Cortex of kidney (tissue), 1 donor: ENCODE results near the gene NOP14.
"Not testable (repeated sequence)": the region's sequence is repeated elsewhere in the genome, so short reads cannot be mapped to it uniquely, and the experiment has no call there.

Experiments
- DNase-seq: peaks from one replicate; lab custom pipeline; 2025; lab: John Stamatoyannopoulos, UW

NOP14 gene

GRCh38 chr4:2942532-2943363 lies 20.5 kb downstream of the NOP14 start:
- no peak for DNase-seq

DNA sequence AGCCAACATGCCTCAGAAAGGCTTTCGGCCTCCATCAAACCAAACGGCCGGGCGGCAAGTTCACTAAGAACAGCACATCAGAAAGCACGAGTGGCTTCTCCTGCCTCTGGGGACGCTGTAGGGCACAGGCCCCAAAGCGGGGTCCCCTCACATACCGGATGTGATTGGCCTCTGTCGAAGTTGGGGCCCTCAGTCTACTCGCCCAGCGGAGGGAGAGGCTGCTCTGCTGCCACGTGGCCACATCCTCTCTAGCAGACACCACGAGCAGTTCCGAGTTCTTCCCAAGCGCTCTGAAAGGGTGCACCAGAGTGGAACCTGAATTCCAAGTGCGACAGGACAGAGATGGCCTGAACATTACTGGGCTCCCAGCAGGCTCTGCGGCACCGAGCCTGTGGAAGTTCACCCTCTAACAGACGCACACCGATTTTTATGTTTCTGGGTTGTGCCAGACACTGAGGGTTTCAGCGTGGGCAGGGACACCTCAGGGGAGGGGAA lies 21.1 kb downstream of the NOP14 start:
- DNase-seq: no peak

GRCh38 chr4:2941138-2942036 lies 21.8 kb downstream of the NOP14 start:
- DNase-seq: no peak

GRCh38 chr4:2940267-2941137 lies 22.7 kb downstream of the NOP14 start:
- DNase-seq: no peak

DNA sequence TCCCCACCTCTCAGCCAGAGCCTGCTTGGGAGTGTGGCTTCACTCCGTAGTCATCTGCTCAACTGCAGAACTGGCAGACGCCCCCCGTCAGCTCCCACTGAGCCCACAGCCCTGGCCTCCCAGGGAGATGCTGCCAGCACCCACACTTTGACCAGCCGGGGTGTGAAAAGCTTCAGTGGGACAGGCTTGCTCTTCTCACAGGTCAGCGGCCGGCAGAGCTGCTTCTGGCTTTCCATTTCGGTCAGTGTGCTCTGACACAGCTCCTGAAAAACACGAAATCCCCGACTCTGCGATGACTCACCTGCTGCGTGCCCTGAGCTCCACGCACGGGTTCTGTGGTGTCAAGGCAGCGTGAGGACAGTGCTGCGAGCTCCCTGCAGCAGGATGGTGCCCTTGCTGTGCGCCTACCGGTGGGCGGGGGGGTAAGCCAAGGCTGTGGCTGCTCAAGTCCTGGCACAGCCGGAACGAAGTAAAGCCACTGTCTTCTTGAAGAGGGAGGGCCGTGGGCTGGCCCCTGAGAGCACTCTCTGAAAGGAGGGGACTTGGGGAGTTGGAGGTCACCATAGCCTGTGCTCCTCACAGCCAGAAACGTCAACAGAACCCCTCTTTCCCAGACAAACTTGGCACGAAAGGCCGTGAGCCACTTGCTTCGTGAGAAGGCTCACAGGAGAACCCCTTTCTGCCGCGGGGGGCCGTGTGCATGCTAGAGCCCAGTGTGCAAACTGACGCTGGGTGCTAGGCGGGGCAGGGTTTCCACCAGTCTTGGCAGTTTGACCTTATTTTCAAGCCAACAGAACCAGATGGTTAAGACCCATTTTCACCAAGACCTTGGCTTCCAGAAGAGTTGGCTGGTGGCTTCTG lies 23.6 kb downstream of the NOP14 start:
- DNase-seq: no peak

GRCh38 chr4:2938906-2939305 lies 24.3 kb downstream of the NOP14 start:
- DNase-seq: no peak

GRCh38 chr4:2938411-2938810 lies 24.8 kb downstream of the NOP14 start:
- DNase-seq: not testable (repeated sequence)

- DNase-seq: no peak
Observed at GRCh38 chr4:2937986-2938385, 25.2 kb downstream of the NOP14 start.

GRCh38 chr4:2937146-2937857 lies 25.9 kb downstream of the NOP14 start:
- no peak for DNase-seq

DNA sequence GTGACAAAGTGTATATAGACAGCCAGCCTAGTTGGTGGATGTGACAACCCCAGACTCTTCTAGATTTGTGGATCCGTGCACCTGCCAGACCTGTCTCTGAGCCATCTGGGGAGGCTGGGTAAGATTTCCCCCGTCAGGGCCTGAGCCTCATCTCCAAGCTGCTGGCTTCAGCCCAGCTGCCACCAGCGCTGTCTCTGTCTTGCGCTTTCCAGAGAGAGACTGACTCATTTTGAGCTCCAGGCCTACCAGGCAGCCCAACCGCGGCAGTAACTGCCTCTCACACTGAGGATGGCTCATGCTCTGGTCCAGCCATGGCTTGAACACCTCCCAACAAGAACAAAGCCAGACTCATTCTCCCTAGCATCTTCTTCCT lies 26.4 kb downstream of the NOP14 start:
- no peak for DNase-seq

DNA sequence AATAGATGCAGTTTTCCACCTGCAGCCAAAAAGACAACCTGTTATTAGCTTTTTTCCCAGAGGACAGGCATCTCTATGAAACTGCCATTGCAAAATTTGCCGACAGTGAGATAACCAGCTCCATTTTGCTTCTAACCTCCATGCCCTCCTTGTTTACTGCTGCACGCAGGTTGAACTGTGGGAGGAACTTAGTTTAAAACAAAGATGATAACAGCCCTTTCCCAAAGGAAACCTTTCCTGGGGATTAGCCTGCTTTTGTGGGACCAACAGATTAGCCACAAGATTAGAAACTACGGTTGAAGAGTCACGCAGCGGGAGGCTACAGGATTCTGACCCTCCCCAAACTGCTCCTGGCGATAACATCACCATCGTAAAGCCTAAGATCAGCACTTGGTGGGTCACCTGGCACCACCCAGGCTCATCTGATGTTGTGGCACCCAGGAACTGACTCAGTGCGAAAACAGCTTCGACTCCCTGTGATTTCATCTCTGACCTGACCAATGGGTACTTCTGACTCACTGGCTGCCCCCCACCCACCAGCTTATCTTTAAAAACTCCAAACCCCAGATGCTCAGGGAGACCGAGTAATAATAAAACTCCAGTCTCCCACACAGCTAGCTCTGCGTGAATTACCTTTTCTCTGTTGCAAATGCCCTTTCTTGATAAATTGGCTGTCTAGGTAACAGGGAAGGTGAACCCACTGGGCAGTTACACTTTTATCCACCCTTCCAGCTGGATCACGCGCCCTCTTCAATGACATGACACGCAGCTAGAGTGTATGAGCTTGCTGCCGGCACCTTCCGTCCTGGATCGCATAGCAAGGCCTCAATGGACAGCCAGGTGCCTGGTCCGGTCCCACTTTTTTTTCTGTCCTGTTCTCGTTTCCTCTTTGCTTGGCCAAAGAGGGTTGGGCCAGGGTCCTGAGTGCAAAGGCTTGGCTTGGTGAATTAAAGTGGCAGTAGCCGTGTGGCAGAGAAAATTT lies 27.2 kb downstream of the NOP14 start:
- no peak for DNase-seq

- no peak for DNase-seq
Observed at GRCh38 chr4:2934813-2935761, 28.1 kb downstream of the NOP14 start.

- no peak for DNase-seq
Observed at GRCh38 chr4:2934077-2934812, 29.0 kb downstream of the NOP14 start.

- DNase-seq: no peak
Observed at GRCh38 chr4:2933566-2934076, 29.6 kb downstream of the NOP14 start.

GRCh38 chr4:2932951-2933565 lies 30.1 kb downstream of the NOP14 start:
- DNase-seq: no peak

DNA sequence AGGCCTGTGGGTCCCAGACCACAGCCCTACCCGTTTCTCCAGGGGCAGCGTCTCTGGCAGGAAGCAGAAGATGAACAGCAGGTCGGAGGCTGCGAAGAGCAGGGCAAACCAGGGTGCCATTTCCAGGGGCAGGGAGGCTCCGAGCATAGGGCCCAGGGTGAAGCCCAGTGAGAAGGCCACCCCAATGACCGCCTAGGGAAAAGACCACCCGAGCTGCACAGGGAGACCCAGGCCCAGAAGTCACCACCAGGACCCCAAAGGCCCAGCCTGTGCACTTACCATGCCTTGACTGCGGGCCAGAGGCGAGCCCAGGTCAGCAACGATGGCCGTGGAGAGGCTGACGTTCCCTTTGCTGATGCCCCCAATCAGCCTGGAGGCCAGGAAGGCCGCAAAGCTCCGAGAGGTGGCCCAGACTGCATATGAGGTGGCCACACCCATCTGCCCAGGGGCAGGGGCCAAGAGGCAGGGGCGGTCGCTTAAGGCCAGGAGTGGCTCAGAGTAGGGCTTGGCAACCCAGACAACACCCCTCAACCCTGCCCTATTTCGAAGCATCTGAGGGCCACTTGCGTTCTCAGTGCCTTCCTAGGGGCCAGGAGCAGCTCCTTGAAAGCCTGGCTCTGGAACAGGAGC lies 30.8 kb downstream of the NOP14 start:
- DNase-seq: no peak
